Body of pancreas (tissue), 4 donors: Measurements from ENCODE around the gene TOX2. TPM values are rescaled to one million over a fixed set of nuclear protein-coding genes. Genes with fewer than 3 reads are reported as not detected.

Experiments
- ATAC-seq: fragments of 150-250 bp; one replicate; pipeline ENCODE4 v1.9.1; 2016
- DNase-seq, 4 donors: peaks; one replicate each; pipeline ENCODE4 v3.0.0-alpha.2; 2019
- H3K27ac ChIP-seq, 4 donors: fragments of 200-600 bp; sonication (generic); 1 replicate in 3 of 4; 2 replicates in 1 of 4; pipeline versions ENCODE4 v1.5.1 to v1.6.1; 2016 to 2019; ENCODE audit warnings: mild to moderate bottlenecking in 1 of 4, mixed read lengths in 1 of 4, moderate library complexity in 1 of 4
- H3K27me3 ChIP-seq, 2 donors: fragments of 200-600 bp; sonication (generic); one replicate each; pipeline ENCODE4 v1.6.0; 2016; ENCODE audit warnings: mild to moderate bottlenecking in 1 of 2
- H3K36me3 ChIP-seq, 2 donors: fragments of 200-600 bp; sonication (generic); replicated peaks in 1 of 2; 2 replicates each; pipeline ENCODE4 v1.5.1; 2016; ENCODE audit warnings: low read depth in 2 of 2; ENCODE audit not compliant: insufficient read depth in 1 of 2
- H3K4me1 ChIP-seq: fragments of 200-600 bp; sonication (generic); one replicate; pipeline ENCODE4 v1.6.0; 2016
- H3K4me3 ChIP-seq, 2 donors: fragments of 200-600 bp; sonication (generic); 1 replicate in 1 of 2; 2 replicates in 1 of 2; pipeline ENCODE4 v1.5.1; 2016 to 2019
- H3K9me3 ChIP-seq, 3 donors: fragments of 200-600 bp; sonication (generic); 1 replicate in 2 of 3; 2 replicates in 1 of 3; pipeline ENCODE4 v1.5.1; 2016
- POLR2A ChIP-seq, 3 donors: fragments of 450-650 bp; IDR thresholded peaks; one replicate each; pipeline ENCODE4 v1.6.1; 2016; ENCODE audit warnings: antibody characterized with exemption in 3 of 3, mild to moderate bottlenecking in 2 of 3
- WGBS, 2 donors: methylation state at CpG; one replicate each; pipeline ENCODE4 v1.1.5; 2017; 5-methylcytosine and 5-hydroxymethylcytosine counted together
- intact Hi-C: fragments of 100-400 bp; cut with DNase I; formaldehyde crosslinking; loops from one replicate; pipeline ENCODE4 v1.15.1; 2023
- total RNA-seq, 2 donors: library from RNA; depleted of rRNA; stranded (reverse); fragments of >200 nt; gene quantifications; one replicate each; pipeline ENCODE4 v1.1.0, GENCODE V29; 2016
- TF ChIP-seq, protein P1 (sequence below), 7 experiments: fragments of 450-650 bp in 4 of 7; fragments of 200-600 bp in 3 of 7; sonication (generic) in 3 of 7; IDR thresholded peaks; one replicate each; pipeline ENCODE4 v1.5.1; 2016 to 2019; ENCODE audit warnings: antibody characterized with exemption in 7 of 7

The TOX2 gene
- total RNA-seq, 2 donors from 2014 or later = 1.8 to 2.0 TPM

DNA sequence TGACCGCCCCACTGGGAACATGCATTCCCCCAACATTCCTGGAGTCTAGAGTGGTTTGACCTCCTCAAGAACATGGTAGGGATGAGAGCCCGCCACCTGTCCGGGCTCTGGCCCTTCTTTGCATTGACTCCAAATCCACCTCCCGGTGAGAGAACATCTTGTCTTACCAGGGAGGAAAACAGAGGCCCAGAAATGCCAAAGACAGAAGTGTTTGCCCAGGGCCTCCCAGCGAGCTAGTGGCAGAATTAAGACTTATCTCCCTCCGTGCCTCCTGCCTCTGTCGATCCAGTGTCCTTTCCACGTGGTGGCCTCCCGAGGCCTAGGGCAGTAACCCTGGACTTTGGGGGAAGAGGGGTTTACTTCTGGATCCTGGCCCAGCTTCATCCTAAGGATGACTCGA is 137.5 kb downstream of the TOX2 start:
- H3K27me3 ChIP-seq = no peaks in the 10 kb centered on the region
- no peaks in the 10 kb centered on the region for H3K36me3 ChIP-seq
- 65 to 73% methylated on average over 8 to 10 of the region's 10 CpGs for WGBS, 2 donors
- DNase-seq (peak in 1 of 4 donors; percentile 5), ATAC-seq (no peak)
- intact Hi-C loops = no loop called here
- no peaks in the 10 kb centered on the region for H3K9me3 ChIP-seq
- no peak overlapping the region for H3K27ac ChIP-seq
- no peak for TF ChIP-seq POLR2A (IDR thresholded peaks at IDR 0.05)
- no peaks in the 10 kb centered on the region for H3K4me1 ChIP-seq
- no peak overlapping the region for H3K4me3 ChIP-seq

DNA sequence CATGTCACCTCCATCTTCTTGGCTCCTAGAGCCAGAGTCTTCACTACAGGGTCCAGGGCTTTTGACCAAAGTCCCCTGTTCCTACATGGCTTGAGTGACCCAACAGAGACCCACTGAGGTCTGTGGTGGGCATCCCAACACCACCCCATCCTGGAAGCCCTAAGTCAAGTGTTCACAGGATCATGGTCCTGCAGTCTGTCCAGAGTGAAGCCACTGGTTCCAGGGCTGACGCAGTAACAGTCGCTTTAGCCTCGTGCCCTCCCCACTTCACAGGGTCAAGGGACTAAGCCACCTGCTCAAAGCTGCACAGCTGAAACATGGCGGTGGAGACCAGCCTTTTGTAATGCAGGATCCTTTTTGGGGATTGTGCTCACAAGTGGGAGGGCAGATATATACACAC is 138.4 kb downstream of the TOX2 start:
- DNase-seq (no peak), ATAC-seq (no peak)
- intact Hi-C loops = no loop called here
- no peaks in the 10 kb centered on the region for H3K36me3 ChIP-seq
- no peaks in the 10 kb centered on the region for H3K4me1 ChIP-seq
- H3K9me3 ChIP-seq = no peaks in the 10 kb centered on the region
- H3K4me3 ChIP-seq = no peak overlapping the region
- TF ChIP-seq, protein P1, sequence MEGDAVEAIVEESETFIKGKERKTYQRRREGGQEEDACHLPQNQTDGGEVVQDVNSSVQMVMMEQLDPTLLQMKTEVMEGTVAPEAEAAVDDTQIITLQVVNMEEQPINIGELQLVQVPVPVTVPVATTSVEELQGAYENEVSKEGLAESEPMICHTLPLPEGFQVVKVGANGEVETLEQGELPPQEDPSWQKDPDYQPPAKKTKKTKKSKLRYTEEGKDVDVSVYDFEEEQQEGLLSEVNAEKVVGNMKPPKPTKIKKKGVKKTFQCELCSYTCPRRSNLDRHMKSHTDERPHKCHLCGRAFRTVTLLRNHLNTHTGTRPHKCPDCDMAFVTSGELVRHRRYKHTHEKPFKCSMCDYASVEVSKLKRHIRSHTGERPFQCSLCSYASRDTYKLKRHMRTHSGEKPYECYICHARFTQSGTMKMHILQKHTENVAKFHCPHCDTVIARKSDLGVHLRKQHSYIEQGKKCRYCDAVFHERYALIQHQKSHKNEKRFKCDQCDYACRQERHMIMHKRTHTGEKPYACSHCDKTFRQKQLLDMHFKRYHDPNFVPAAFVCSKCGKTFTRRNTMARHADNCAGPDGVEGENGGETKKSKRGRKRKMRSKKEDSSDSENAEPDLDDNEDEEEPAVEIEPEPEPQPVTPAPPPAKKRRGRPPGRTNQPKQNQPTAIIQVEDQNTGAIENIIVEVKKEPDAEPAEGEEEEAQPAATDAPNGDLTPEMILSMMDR (IDR thresholded peaks at IDR 0.05) = no peak
- no peak for TF ChIP-seq POLR2A (IDR thresholded peaks at IDR 0.05)
- no peaks in the 10 kb centered on the region for H3K27me3 ChIP-seq
- no peak overlapping the region for H3K27ac ChIP-seq
- WGBS, 2 donors = 86 to 88% methylated on average over 4 of the region's 4 CpGs

DNA sequence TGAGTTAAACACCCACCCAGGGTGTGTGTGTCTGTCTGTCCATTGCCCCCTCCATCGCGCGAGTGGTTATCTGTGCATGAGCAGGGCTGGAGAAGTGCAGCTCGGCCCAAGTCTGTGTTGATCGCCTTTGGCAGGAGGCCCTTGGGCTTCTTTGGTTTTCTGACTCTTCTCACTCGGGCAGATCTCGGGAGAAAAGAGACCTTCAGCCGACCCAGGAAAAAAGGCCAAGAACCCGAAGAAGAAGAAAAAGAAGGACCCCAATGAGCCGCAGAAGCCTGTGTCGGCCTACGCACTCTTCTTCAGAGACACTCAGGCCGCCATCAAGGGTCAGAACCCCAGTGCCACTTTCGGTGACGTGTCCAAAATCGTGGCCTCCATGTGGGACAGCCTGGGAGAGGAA is 139.5 kb downstream of the TOX2 start:
- 81 to 83% methylated on average over 16 of the region's 16 CpGs for WGBS, 2 donors
- no peaks in the 10 kb centered on the region for H3K9me3 ChIP-seq
- DNase-seq (no peak), ATAC-seq (no peak)
- no peaks in the 10 kb centered on the region for H3K36me3 ChIP-seq
- no peaks in the 10 kb centered on the region for H3K27me3 ChIP-seq
- intact Hi-C loops = no loop called here
- no peaks in the 10 kb centered on the region for H3K4me1 ChIP-seq
- H3K27ac ChIP-seq = no peak overlapping the region
- no peak for TF ChIP-seq POLR2A (IDR thresholded peaks at IDR 0.05)
- TF ChIP-seq, protein P1 (IDR thresholded peaks at IDR 0.05) = no peak
- no peak overlapping the region for H3K4me3 ChIP-seq

DNA sequence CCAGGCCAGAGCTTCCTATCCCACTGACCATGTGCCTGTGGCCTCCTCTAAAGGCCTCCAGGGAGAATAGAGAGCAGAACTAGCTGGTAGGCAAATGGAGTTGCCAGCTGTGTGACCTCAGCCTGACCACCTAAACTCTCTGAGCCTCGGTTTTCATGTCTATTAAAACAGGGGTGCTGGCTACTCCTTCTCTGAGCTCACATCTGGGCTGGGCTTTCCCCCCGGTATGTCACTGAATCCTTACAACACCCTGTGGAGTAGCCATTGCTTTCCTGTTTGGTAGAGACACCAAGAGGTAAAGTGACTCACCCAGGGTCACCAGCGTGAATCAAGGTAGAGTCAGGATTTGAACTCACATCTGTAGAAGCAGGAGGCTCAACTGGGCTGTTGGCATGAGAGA is 140.2 kb downstream of the TOX2 start:
- no peak overlapping the region for H3K27ac ChIP-seq
- no peaks in the 10 kb centered on the region for H3K4me1 ChIP-seq
- WGBS, 2 donors = 68 to 72% methylated on average over 3 of the region's 3 CpGs
- TF ChIP-seq, protein P1 (IDR thresholded peaks at IDR 0.05) = no peak
- no peak overlapping the region for H3K4me3 ChIP-seq
- no peaks in the 10 kb centered on the region for H3K9me3 ChIP-seq
- no peaks in the 10 kb centered on the region for H3K27me3 ChIP-seq
- ATAC-seq = no peak
- intact Hi-C loops = no loop called here
- DNase-seq = no peak
- H3K36me3 ChIP-seq = no peaks in the 10 kb centered on the region

DNA sequence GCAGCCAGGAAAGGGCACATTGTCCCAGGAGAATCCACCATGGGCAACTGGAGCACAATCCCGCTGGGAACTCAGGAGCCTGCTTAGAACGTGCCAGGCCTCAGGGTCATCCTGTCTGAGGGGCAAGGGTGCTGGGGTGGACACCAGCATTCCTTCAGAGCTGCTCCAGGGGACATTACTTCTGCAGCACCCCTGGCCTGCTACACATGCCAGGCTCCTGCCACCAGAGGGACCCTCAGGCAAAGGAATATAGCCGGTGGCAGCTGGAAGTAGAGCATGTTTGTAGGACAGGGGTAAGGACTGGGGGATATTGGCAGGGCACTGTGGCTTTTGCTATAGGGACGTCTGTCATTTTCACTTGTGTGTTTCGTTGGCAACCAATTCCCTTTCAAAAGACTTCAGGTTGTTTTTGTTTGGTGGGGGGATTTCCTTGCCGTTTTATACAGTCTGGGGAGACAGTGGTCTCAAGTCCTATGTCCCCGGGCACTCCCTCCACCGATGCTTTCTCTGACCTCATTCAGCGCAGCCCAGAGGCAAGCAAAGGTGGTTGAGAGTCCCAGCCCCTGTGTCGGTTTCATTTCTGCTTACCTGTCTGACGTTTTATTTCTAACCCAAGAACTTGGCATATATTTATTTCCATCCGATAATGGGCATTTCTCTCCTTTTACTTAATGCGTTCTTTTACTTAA is 141.5 kb downstream of the TOX2 start:
- no peaks in the 10 kb centered on the region for H3K27me3 ChIP-seq
- no peak for TF ChIP-seq POLR2A (IDR thresholded peaks at IDR 0.05)
- TF ChIP-seq, protein P1 (IDR thresholded peaks at IDR 0.05) = peak in 4 of 7 experiments; percentile 3 to 27 (median 14)
- intact Hi-C loops = no loop called here
- no peak overlapping the region for H3K4me3 ChIP-seq
- no peak for ATAC-seq
- H3K9me3 ChIP-seq = no peaks in the 10 kb centered on the region
- WGBS, 2 donors = 46 to 58% methylated on average over 13 of the region's 13 CpGs
- DNase-seq = no peak
- no peaks in the 10 kb centered on the region for H3K4me1 ChIP-seq
- no peaks in the 10 kb centered on the region for H3K36me3 ChIP-seq
- no peak overlapping the region for H3K27ac ChIP-seq
